Measurements from ENCODE around the gene NUBP2.

The NUBP2 gene

DNA sequence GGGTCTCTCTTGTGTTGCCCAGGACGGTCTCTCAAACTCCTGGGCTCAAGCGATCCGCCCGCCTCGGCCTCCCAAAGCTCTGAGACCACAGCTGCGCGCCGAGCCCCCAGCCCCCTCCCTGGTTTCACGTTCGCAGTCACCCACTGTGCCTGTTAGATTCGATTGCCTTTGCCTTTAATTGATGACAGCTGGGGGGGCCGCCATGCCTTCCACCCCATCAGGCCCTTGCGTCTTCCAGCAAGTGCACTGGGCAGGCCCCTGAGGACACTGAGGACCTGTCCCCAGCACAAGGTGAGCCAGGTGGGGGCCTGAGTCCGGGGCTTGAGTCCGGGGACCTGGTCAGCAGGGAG, 7.5 kb downstream of the NUBP2 start:
- no peaks in the 10 kb centered on the region for H3K27me3 ChIP-seq (ENCODE audit: control insufficient read depth in 3 of 3, insufficient read depth in 3 of 3, low read depth in 1 of 3, low read length in 3 of 3)
- H3K23ac ChIP-seq (ENCODE audit: low read depth, low read length, poor library complexity), result peak overlapping the region; percentile 31
- H2BK12ac ChIP-seq (ENCODE audit: low read length), result no peak overlapping the region
- no peak overlapping the region for H3K4me2 ChIP-seq (ENCODE audit: insufficient read depth, low read length, poor library complexity, severe bottlenecking)
- H3K4me1 ChIP-seq (ENCODE audit: control insufficient read depth in 2 of 2, insufficient read depth in 1 of 2, low read depth in 1 of 2, low read length in 2 of 2), result no peaks in the 10 kb centered on the region
- H4K8ac ChIP-seq (ENCODE audit: low read depth, low read length), result no peak overlapping the region
- H2BK15ac ChIP-seq (ENCODE audit: low read length), result no peak overlapping the region
- H2BK5ac ChIP-seq (ENCODE audit: low read length), result no peak overlapping the region
- H3K36me3 ChIP-seq (replicated peaks in 1 of 2; ENCODE audit: control insufficient read depth in 2 of 2, insufficient read depth in 2 of 2, low read length in 2 of 2), result peaks cover 28 to 59% of the 10 kb centered on the region in 2 donors
- H3K4me3 ChIP-seq (ENCODE audit: low read length in 2 of 2), result no peak overlapping the region
- no peaks in the 10 kb centered on the region for H3K9me3 ChIP-seq (replicated peaks in 1 of 2; ENCODE audit: control insufficient read depth in 2 of 2, insufficient read depth in 1 of 2, low read depth in 1 of 2, low read length in 2 of 2)
- H3K14ac ChIP-seq (ENCODE audit: low read length), result no peak overlapping the region
- no peak overlapping the region for H2BK120ac ChIP-seq (ENCODE audit: low read depth, low read length)
- DNase-seq (ENCODE audit: low spot score), result no peak
- no CpG with 5 or more reads among the region's 15 CpGs for WGBS, 2 donors (ENCODE audit: extremely low coverage in 2 of 2, insufficient read length in 2 of 2, insufficient replicate concordance in 1 of 2)
- H3K27ac ChIP-seq (replicated peaks; ENCODE audit: low read length), result no peak overlapping the region
- no peak overlapping the region for H3K9ac ChIP-seq (ENCODE audit: low read depth, low read length, poor library complexity)
- H3K18ac ChIP-seq (ENCODE audit: low read length), result no peak overlapping the region
- no peak overlapping the region for H3K4ac ChIP-seq (ENCODE audit: low read length)
- no peak overlapping the region for H4K91ac ChIP-seq (ENCODE audit: low read depth, low read length, poor library complexity)
- no peak overlapping the region for H2AK5ac ChIP-seq (ENCODE audit: low read depth, low read length)
- no peak overlapping the region for H2AFZ ChIP-seq (ENCODE audit: low read length)
- peaks cover 32% of the 10 kb centered on the region for H3K79me1 ChIP-seq (ENCODE audit: low read depth, low read length)

DNA sequence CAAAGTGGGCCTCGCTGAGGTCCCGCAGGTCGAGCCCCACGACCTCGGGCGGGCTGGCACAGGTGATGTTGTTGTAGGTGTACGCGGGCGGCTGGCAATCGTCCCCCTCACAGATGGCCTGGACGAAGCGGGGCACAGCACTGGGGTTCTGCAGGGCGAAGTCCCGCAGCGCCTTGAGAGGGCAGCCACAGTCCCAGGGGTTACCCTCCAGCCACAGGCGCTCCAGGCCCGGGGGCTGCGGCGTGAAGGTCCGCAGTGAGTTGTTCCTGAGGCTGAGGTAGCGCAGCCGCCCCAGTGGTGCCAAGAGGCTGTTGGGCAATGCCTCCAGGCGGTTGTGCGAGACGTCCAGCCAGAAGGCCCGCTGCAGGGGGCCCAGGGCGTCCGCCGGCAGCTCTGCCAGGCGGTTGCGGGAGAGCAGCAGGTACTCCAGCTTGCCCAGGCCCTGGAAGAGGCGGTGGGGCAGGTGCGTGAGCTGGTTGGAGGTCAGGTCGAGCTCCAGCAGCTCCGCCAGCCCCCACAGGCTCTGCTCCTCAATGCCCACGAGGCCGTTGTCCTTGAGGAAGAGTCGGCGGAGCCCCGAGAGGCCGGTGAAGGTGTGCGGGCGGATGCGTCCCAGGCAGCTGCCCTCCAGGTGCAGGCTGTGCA, 8.0 kb downstream of the NUBP2 start:
- no peak overlapping the region for H3K14ac ChIP-seq (ENCODE audit: low read length)
- no peak overlapping the region for H3K9ac ChIP-seq (ENCODE audit: low read depth, low read length, poor library complexity)
- H2BK15ac ChIP-seq (ENCODE audit: low read length), result no peak overlapping the region
- no peak overlapping the region for H2BK12ac ChIP-seq (ENCODE audit: low read length)
- no peak overlapping the region for H4K91ac ChIP-seq (ENCODE audit: low read depth, low read length, poor library complexity)
- no peak overlapping the region for H3K4me2 ChIP-seq (ENCODE audit: insufficient read depth, low read length, poor library complexity, severe bottlenecking)
- H4K8ac ChIP-seq (ENCODE audit: low read depth, low read length), result peak overlapping the region; percentile 65
- no peak overlapping the region for H3K27ac ChIP-seq (replicated peaks; ENCODE audit: low read length)
- H3K18ac ChIP-seq (ENCODE audit: low read length), result no peak overlapping the region
- H2BK120ac ChIP-seq (ENCODE audit: low read depth, low read length), result no peak overlapping the region
- H3K4me1 ChIP-seq (ENCODE audit: control insufficient read depth in 2 of 2, insufficient read depth in 1 of 2, low read depth in 1 of 2, low read length in 2 of 2), result no peaks in the 10 kb centered on the region
- peak overlapping the region; percentile 31 for H3K23ac ChIP-seq (ENCODE audit: low read depth, low read length, poor library complexity)
- H2BK5ac ChIP-seq (ENCODE audit: low read length), result no peak overlapping the region
- no peaks in the 10 kb centered on the region for H3K9me3 ChIP-seq (replicated peaks in 1 of 2; ENCODE audit: control insufficient read depth in 2 of 2, insufficient read depth in 1 of 2, low read depth in 1 of 2, low read length in 2 of 2)
- H2AK5ac ChIP-seq (ENCODE audit: low read depth, low read length), result no peak overlapping the region
- H3K27me3 ChIP-seq (ENCODE audit: control insufficient read depth in 3 of 3, insufficient read depth in 3 of 3, low read depth in 1 of 3, low read length in 3 of 3), result no peaks in the 10 kb centered on the region
- H3K4ac ChIP-seq (ENCODE audit: low read length), result no peak overlapping the region
- peaks cover 30% of the 10 kb centered on the region for H3K79me1 ChIP-seq (ENCODE audit: low read depth, low read length)
- no CpG with 5 or more reads among the region's 44 CpGs for WGBS, 2 donors (ENCODE audit: extremely low coverage in 2 of 2, insufficient read length in 2 of 2, insufficient replicate concordance in 1 of 2)
- H3K4me3 ChIP-seq (ENCODE audit: low read length in 2 of 2), result no peak overlapping the region
- no peak overlapping the region for H2AFZ ChIP-seq (ENCODE audit: low read length)
- peaks cover 25 to 54% of the 10 kb centered on the region in 2 donors for H3K36me3 ChIP-seq (replicated peaks in 1 of 2; ENCODE audit: control insufficient read depth in 2 of 2, insufficient read depth in 2 of 2, low read length in 2 of 2)
- no peak for DNase-seq (ENCODE audit: low spot score)

DNA sequence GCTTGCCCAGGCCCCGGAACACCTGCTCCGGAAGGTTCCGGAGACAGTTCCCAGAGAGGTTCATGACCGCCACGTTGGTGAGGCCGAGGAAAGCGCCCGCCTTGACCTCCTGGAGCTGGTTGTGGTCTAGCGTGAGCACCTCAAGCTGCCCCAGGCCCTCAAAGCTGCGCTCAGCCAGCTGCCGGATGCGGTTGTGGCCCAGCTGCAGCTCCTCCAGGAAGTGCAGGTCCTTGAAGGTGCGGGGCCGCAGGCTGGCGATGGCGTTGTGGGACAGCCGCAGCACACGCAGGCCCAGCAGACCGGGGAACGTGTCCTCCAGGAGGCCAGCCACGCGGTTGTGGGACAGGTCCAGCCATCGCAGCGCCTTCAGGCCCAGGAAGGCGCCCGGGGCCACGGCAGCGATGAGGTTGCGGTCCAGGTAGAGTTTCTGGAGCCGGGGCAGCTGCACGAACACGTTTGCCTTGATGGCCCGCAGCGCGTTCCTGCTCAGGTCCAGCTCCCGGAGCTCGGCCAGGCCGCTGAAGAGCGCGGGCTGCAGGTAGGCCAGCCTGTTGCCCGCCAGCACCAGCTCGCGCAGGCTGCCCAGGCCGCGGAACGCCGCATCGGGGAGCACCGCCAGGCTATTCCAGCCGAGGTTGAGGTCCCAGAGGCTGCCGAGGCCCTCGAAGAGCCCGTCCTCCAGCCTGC, 8.6 kb downstream of the NUBP2 start:
- WGBS, 2 donors (ENCODE audit: extremely low coverage in 2 of 2, insufficient read length in 2 of 2, insufficient replicate concordance in 1 of 2), result no CpG with 5 or more reads among the region's 53 CpGs
- H3K79me1 ChIP-seq (ENCODE audit: low read depth, low read length), result peaks cover 24% of the 10 kb centered on the region
- no peaks in the 10 kb centered on the region for H3K27me3 ChIP-seq (ENCODE audit: control insufficient read depth in 3 of 3, insufficient read depth in 3 of 3, low read depth in 1 of 3, low read length in 3 of 3)
- DNase-seq (ENCODE audit: low spot score), result no peak
- H3K9ac ChIP-seq (ENCODE audit: low read depth, low read length, poor library complexity), result peak overlapping the region; percentile 4
- no peak overlapping the region for H3K27ac ChIP-seq (replicated peaks; ENCODE audit: low read length)
- H2BK5ac ChIP-seq (ENCODE audit: low read length), result no peak overlapping the region
- H4K8ac ChIP-seq (ENCODE audit: low read depth, low read length), result peak overlapping the region; percentile 65
- no peak overlapping the region for H2BK15ac ChIP-seq (ENCODE audit: low read length)
- H3K23ac ChIP-seq (ENCODE audit: low read depth, low read length, poor library complexity), result no peak overlapping the region
- peaks cover 22 to 47% of the 10 kb centered on the region in 2 donors for H3K36me3 ChIP-seq (replicated peaks in 1 of 2; ENCODE audit: control insufficient read depth in 2 of 2, insufficient read depth in 2 of 2, low read length in 2 of 2)
- no peak overlapping the region for H2AK5ac ChIP-seq (ENCODE audit: low read depth, low read length)
- H3K18ac ChIP-seq (ENCODE audit: low read length), result no peak overlapping the region
- no peak overlapping the region for H3K14ac ChIP-seq (ENCODE audit: low read length)
- H2BK12ac ChIP-seq (ENCODE audit: low read length), result no peak overlapping the region
- no peak overlapping the region for H3K4ac ChIP-seq (ENCODE audit: low read length)
- H2AFZ ChIP-seq (ENCODE audit: low read length), result no peak overlapping the region
- no peak overlapping the region for H3K4me2 ChIP-seq (ENCODE audit: insufficient read depth, low read length, poor library complexity, severe bottlenecking)
- no peak overlapping the region for H2BK120ac ChIP-seq (ENCODE audit: low read depth, low read length)
- no peak overlapping the region for H3K4me3 ChIP-seq (ENCODE audit: low read length in 2 of 2)
- no peaks in the 10 kb centered on the region for H3K4me1 ChIP-seq (ENCODE audit: control insufficient read depth in 2 of 2, insufficient read depth in 1 of 2, low read depth in 1 of 2, low read length in 2 of 2)
- no peaks in the 10 kb centered on the region for H3K9me3 ChIP-seq (replicated peaks in 1 of 2; ENCODE audit: control insufficient read depth in 2 of 2, insufficient read depth in 1 of 2, low read depth in 1 of 2, low read length in 2 of 2)
- no peak overlapping the region for H4K91ac ChIP-seq (ENCODE audit: low read depth, low read length, poor library complexity)

DNA sequence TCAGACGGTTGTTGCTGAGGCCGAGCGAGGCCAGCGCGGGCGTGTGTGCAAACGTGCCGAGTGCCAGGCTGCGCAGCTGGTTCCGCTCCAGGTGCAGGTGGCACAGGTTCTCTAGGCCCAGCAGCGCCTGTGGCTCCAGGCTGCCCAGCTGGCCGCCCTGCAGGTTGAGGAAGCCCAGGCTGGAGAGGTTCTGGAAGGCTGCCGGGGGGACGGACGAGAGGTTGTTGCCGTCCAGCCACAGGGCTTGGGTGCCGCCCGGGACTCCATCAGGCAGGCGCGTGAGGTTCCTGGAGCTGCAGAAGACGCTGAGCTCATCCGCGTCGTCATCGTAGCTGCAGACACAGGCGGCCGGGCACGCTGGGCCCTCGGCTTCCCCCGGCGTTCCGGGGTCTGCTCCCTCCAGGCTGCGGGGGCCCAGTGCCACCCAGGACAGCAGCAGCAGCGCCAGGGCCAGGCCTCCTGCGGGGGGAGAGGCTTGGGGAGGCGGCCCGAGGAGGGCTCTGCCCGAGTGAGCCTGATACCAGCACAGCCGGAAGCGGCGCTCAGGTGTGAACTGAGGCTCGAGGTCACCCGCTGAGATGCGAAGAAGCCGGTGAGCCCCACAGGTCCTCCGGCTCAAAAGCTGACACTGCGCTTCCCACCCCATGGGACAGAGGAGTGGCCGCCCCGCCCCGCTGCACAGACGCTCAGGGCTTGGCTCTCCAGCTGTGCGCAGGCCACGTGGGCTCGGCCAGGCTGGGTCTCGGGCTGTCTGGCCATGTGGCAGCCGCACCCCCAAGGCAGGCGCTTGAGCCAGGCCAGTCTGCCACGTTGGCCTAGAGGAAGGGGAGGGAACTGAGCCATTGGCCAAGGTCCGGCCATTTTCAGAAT, 9.4 kb downstream of the NUBP2 start:
- H3K4me3 ChIP-seq (ENCODE audit: low read length in 2 of 2), result no peak overlapping the region
- no peak overlapping the region for H2BK120ac ChIP-seq (ENCODE audit: low read depth, low read length)
- H2BK12ac ChIP-seq (ENCODE audit: low read length), result no peak overlapping the region
- no peaks in the 10 kb centered on the region for H3K9me3 ChIP-seq (replicated peaks in 1 of 2; ENCODE audit: control insufficient read depth in 2 of 2, insufficient read depth in 1 of 2, low read depth in 1 of 2, low read length in 2 of 2)
- H3K9ac ChIP-seq (ENCODE audit: low read depth, low read length, poor library complexity), result peak overlapping the region; percentile 4
- H3K79me1 ChIP-seq (ENCODE audit: low read depth, low read length), result peaks cover 18% of the 10 kb centered on the region
- no peak for DNase-seq (ENCODE audit: low spot score)
- H3K4me1 ChIP-seq (ENCODE audit: control insufficient read depth in 2 of 2, insufficient read depth in 1 of 2, low read depth in 1 of 2, low read length in 2 of 2), result no peaks in the 10 kb centered on the region
- no peaks in the 10 kb centered on the region for H3K27me3 ChIP-seq (ENCODE audit: control insufficient read depth in 3 of 3, insufficient read depth in 3 of 3, low read depth in 1 of 3, low read length in 3 of 3)
- H3K18ac ChIP-seq (ENCODE audit: low read length), result no peak overlapping the region
- H2AFZ ChIP-seq (ENCODE audit: low read length), result no peak overlapping the region
- no peak overlapping the region for H2BK15ac ChIP-seq (ENCODE audit: low read length)
- no peak overlapping the region for H3K4ac ChIP-seq (ENCODE audit: low read length)
- no peak overlapping the region for H3K4me2 ChIP-seq (ENCODE audit: insufficient read depth, low read length, poor library complexity, severe bottlenecking)
- no peak overlapping the region for H4K8ac ChIP-seq (ENCODE audit: low read depth, low read length)
- H3K23ac ChIP-seq (ENCODE audit: low read depth, low read length, poor library complexity), result no peak overlapping the region
- no peak overlapping the region for H3K14ac ChIP-seq (ENCODE audit: low read length)
- WGBS, 2 donors (ENCODE audit: extremely low coverage in 2 of 2, insufficient read length in 2 of 2, insufficient replicate concordance in 1 of 2), result no CpG with 5 or more reads among the region's 59 CpGs
- H2BK5ac ChIP-seq (ENCODE audit: low read length), result no peak overlapping the region
- no peak overlapping the region for H3K27ac ChIP-seq (replicated peaks; ENCODE audit: low read length)
- no peak overlapping the region for H2AK5ac ChIP-seq (ENCODE audit: low read depth, low read length)
- no peak overlapping the region for H4K91ac ChIP-seq (ENCODE audit: low read depth, low read length, poor library complexity)
- peaks cover 17 to 40% of the 10 kb centered on the region in 2 donors for H3K36me3 ChIP-seq (replicated peaks in 1 of 2; ENCODE audit: control insufficient read depth in 2 of 2, insufficient read depth in 2 of 2, low read length in 2 of 2)
